IPS-18a (cell line): ENCODE results near the gene ADCY1.

Experiments
- H3K27ac ChIP-seq: one replicate; pipeline ENCODE4 v1.5.1; 2013; ENCODE audit warnings: low read length
- H3K27me3 ChIP-seq: one replicate; pipeline ENCODE4 v1.6.1; 2013; ENCODE audit warnings: mild to moderate bottlenecking, low read length; ENCODE audit not compliant: control insufficient read depth, insufficient read depth
- H3K36me3 ChIP-seq: one replicate; pipeline ENCODE4 v1.6.1; 2013; ENCODE audit warnings: low read depth, low read length; ENCODE audit not compliant: control insufficient read depth
- H3K4me1 ChIP-seq: one replicate; pipeline ENCODE4 v1.6.1; 2013; ENCODE audit warnings: low read depth, low read length; ENCODE audit not compliant: control insufficient read depth
- H3K4me3 ChIP-seq: one replicate; pipeline ENCODE4 v1.5.1; 2013; ENCODE audit warnings: low read length
- H3K9ac ChIP-seq: one replicate; pipeline ENCODE4 v1.6.1; 2013; ENCODE audit warnings: mild to moderate bottlenecking, low read length, moderate library complexity
- H3K9me3 ChIP-seq: one replicate; pipeline ENCODE4 v1.6.1; 2013; ENCODE audit warnings: low read depth, low read length; ENCODE audit not compliant: control insufficient read depth

ADCY1 gene

GRCh38 chr7:45610660-45611299 is 36.6 kb downstream of the ADCY1 start:
- Histone ChIP-seq H3K4me1 (no peaks in the 10 kb centered on the region), H3K36me3 (no peaks in the 10 kb centered on the region), H3K27me3 (no peaks in the 10 kb centered on the region), H3K27ac (no peak overlapping the region), H3K9me3 (no peaks in the 10 kb centered on the region), H3K4me3 (no peak overlapping the region), H3K9ac (no peak overlapping the region)

- no peaks in the 10 kb centered on the region for H3K27me3 ChIP-seq
- H3K9ac ChIP-seq: no peak overlapping the region
- H3K27ac ChIP-seq: no peak overlapping the region
- no peaks in the 10 kb centered on the region for H3K9me3 ChIP-seq
- H3K4me3 ChIP-seq: no peak overlapping the region
- no peaks in the 10 kb centered on the region for H3K36me3 ChIP-seq
- H3K4me1 ChIP-seq: no peaks in the 10 kb centered on the region
Measured at GRCh38 chr7:45617166-45617565, 43.0 kb downstream of the ADCY1 start.

GRCh38 chr7:45622058-45622457 is 47.9 kb downstream of the ADCY1 start:
- Histone ChIP-seq H3K9ac (no peak overlapping the region), H3K27ac (no peak overlapping the region), H3K4me3 (no peak overlapping the region), H3K27me3 (no peaks in the 10 kb centered on the region), H3K9me3 (no peaks in the 10 kb centered on the region), H3K4me1 (no peaks in the 10 kb centered on the region), H3K36me3 (no peaks in the 10 kb centered on the region)

GRCh38 chr7:45623157-45623556 is 49.0 kb downstream of the ADCY1 start:
- H3K4me1 ChIP-seq: no peaks in the 10 kb centered on the region
- no peak overlapping the region for H3K27ac ChIP-seq
- H3K9ac ChIP-seq: no peak overlapping the region
- no peaks in the 10 kb centered on the region for H3K27me3 ChIP-seq
- no peaks in the 10 kb centered on the region for H3K36me3 ChIP-seq
- no peak overlapping the region for H3K4me3 ChIP-seq
- no peaks in the 10 kb centered on the region for H3K9me3 ChIP-seq

GRCh38 chr7:45623740-45624391 is 49.7 kb downstream of the ADCY1 start:
- no peaks in the 10 kb centered on the region for H3K9me3 ChIP-seq
- no peaks in the 10 kb centered on the region for H3K36me3 ChIP-seq
- no peak overlapping the region for H3K27ac ChIP-seq
- no peak overlapping the region for H3K4me3 ChIP-seq
- no peaks in the 10 kb centered on the region for H3K4me1 ChIP-seq
- H3K27me3 ChIP-seq: no peaks in the 10 kb centered on the region
- H3K9ac ChIP-seq: no peak overlapping the region

- no peak overlapping the region for H3K9ac ChIP-seq
- no peak overlapping the region for H3K27ac ChIP-seq
- no peaks in the 10 kb centered on the region for H3K9me3 ChIP-seq
- H3K27me3 ChIP-seq: no peaks in the 10 kb centered on the region
- H3K4me3 ChIP-seq: no peak overlapping the region
- no peaks in the 10 kb centered on the region for H3K4me1 ChIP-seq
- H3K36me3 ChIP-seq: no peaks in the 10 kb centered on the region
Measured at GRCh38 chr7:45624392-45624760, 50.2 kb downstream of the ADCY1 start.

- H3K4me1 ChIP-seq: no peaks in the 10 kb centered on the region
- no peak overlapping the region for H3K9ac ChIP-seq
- H3K9me3 ChIP-seq: no peaks in the 10 kb centered on the region
- H3K4me3 ChIP-seq: no peak overlapping the region
- no peaks in the 10 kb centered on the region for H3K27me3 ChIP-seq
- no peak overlapping the region for H3K27ac ChIP-seq
- H3K36me3 ChIP-seq: no peaks in the 10 kb centered on the region
Measured at GRCh38 chr7:45625067-45625466, 50.9 kb downstream of the ADCY1 start.

- Histone ChIP-seq H3K9me3 (no peaks in the 10 kb centered on the region), H3K27me3 (no peaks in the 10 kb centered on the region), H3K27ac (no peak overlapping the region), H3K36me3 (no peaks in the 10 kb centered on the region), H3K4me1 (no peaks in the 10 kb centered on the region), H3K9ac (no peak overlapping the region), H3K4me3 (no peak overlapping the region)
Measured at GRCh38 chr7:45625714-45626440, 51.7 kb downstream of the ADCY1 start.

GRCh38 chr7:45626441-45627430 is 52.6 kb downstream of the ADCY1 start:
- no peaks in the 10 kb centered on the region for H3K4me1 ChIP-seq
- H3K27ac ChIP-seq: no peak overlapping the region
- H3K27me3 ChIP-seq: no peaks in the 10 kb centered on the region
- no peak overlapping the region for H3K9ac ChIP-seq
- H3K9me3 ChIP-seq: no peaks in the 10 kb centered on the region
- no peak overlapping the region for H3K4me3 ChIP-seq
- H3K36me3 ChIP-seq: no peaks in the 10 kb centered on the region

GRCh38 chr7:45627691-45628456 is 53.7 kb downstream of the ADCY1 start:
- no peak overlapping the region for H3K4me3 ChIP-seq
- H3K9me3 ChIP-seq: no peaks in the 10 kb centered on the region
- H3K27ac ChIP-seq: no peak overlapping the region
- no peaks in the 10 kb centered on the region for H3K27me3 ChIP-seq
- H3K4me1 ChIP-seq: no peaks in the 10 kb centered on the region
- H3K9ac ChIP-seq: no peak overlapping the region
- no peaks in the 10 kb centered on the region for H3K36me3 ChIP-seq
